Raji (cell line): ENCODE measurements around the gene SMIM12.

Source experiments
- POLR2A ChIP-seq: IDR thresholded peaks from 2 replicates; pipeline ENCODE4 v1.6.1; 2011; ENCODE audit warnings: low read depth, low read length, control low read depth; ENCODE audit not compliant: insufficient read depth

SMIM12 gene

GRCh38 chr1:34859446-34860200 is at the start of gene SMIM12:
SMIM12 (minus strand) TSS chr1:34859749; CDS start chr1:34855977, 3,772 bp downstream.
- peak; percentile 89 for TF ChIP-seq POLR2A

- TF ChIP-seq POLR2A: no peak
Observed at GRCh38 chr1:34908369-34908768, 48.8 kb upstream of the SMIM12 start.

GRCh38 chr1:34907487-34908090 is 48.0 kb upstream of the SMIM12 start:
- no peak for TF ChIP-seq POLR2A

GRCh38 chr1:34906756-34907155 is 47.2 kb upstream of the SMIM12 start:
- TF ChIP-seq POLR2A: no peak

GRCh38 chr1:34906222-34906621 is 46.7 kb upstream of the SMIM12 start:
- no peak for TF ChIP-seq POLR2A

GRCh38 chr1:34905098-34905459 is 45.5 kb upstream of the SMIM12 start:
- TF ChIP-seq POLR2A: no peak

- no peak for TF ChIP-seq POLR2A
Observed at GRCh38 chr1:34904236-34905097, 44.9 kb upstream of the SMIM12 start.

GRCh38 chr1:34901919-34902318 is 42.4 kb upstream of the SMIM12 start:
- TF ChIP-seq POLR2A: no peak

GRCh38 chr1:34900775-34901502 is 41.4 kb upstream of the SMIM12 start:
- no peak for TF ChIP-seq POLR2A

- TF ChIP-seq POLR2A: no peak
Observed at GRCh38 chr1:34899906-34900305, 40.4 kb upstream of the SMIM12 start.

- no peak for TF ChIP-seq POLR2A
Observed at GRCh38 chr1:34899471-34899870, 39.9 kb upstream of the SMIM12 start.

GRCh38 chr1:34898330-34898761 is 38.8 kb upstream of the SMIM12 start:
- no peak for TF ChIP-seq POLR2A

GRCh38 chr1:34896612-34897011 is 37.1 kb upstream of the SMIM12 start:
- TF ChIP-seq POLR2A: no peak

GRCh38 chr1:34889705-34890104 is 30.2 kb upstream of the SMIM12 start:
- TF ChIP-seq POLR2A: no peak

- no peak for TF ChIP-seq POLR2A
Observed at GRCh38 chr1:34887593-34887992, 28.0 kb upstream of the SMIM12 start.
